A549 treated with AZD9567 at 1 μM for 4 hours (cell line): Measurements from ENCODE around the gene RHBDD2. TPM values are rescaled to one million over a fixed set of nuclear protein-coding genes. Genes with fewer than 3 reads are reported as not detected.

Experiments used
- total RNA-seq: library from RNA; stranded (reverse); fragments of 200-300 nt; extraction: Qiagen RNA extraction; gene quantifications from 5 replicates; pipeline ENCODE4 v1.2.3, GENCODE V29; 2022; ENCODE audit not compliant: insufficient read depth

Gene RHBDD2
- 79.6 to 104 TPM (median 97.0 TPM) in 5 replicates for total RNA-seq

DNA sequence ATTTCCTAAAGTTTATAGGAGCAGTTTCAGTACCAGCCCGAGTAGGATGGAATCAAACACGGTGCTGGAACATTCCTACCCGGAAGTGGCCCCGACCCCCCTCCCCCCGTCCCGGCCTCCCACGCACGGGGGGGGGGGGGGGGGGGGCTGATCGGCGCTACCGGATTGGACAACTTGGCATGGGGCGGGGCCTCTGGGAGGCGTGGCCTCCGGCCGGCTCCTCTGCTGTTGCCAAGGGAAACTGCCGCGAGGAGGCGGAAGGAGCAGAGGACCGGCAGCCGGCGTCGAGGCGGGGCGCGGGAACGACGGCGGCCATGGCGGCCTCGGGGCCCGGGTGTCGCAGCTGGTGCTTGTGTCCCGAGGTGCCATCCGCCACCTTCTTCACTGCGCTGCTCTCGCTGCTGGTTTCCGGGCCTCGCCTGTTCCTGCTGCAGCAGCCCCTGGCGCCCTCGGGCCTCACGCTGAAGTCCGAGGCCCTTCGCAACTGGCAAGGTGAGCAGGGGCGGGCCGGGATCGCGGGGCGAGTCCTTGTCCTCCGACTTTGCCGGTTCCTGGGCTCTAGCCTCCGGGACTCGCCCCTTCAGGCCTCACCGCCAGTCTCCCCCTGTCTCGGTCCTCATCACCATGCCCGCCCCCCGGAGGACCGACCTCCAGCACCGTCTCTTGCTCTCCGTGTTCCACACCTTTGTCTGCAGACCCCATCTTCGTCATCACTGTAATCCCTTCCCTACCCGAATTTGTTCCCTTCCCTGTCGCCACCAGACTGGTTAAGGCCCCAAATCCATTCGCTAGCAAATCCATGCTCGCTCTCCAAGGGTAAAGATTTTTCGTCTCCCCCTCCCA lies at the start of gene RHBDD2:
Gene RHBDD2 (plus strand): TSS at position 266 of the 843 bp plus-strand sequence. CDS start 49 bp downstream, at position 315.

GRCh38 chr7:75914655-75915415 lies 36.0 kb downstream of the RHBDD2 start, which contains the start of gene POR:
Gene POR (plus strand): TSS chr7:75915155. CDS start chr7:75954002, 38,847 bp downstream.

Other genes starting within 250 kb of the RHBDD2 start
- 16.1 to 23.1 TPM (median 20.0 TPM) in 5 replicates for gene HIP1, start 140.1 kb upstream of the RHBDD2 start, total RNA-seq
- gene CCL26, start 106.8 kb upstream of the RHBDD2 start, total RNA-seq, result 7.0 to 12.8 TPM (median 8.9 TPM) in 5 replicates
- 0.22 to 0.25 TPM in 2 of 5 replicates, not detected in the others for gene CCL24, start 65.2 kb upstream of the RHBDD2 start, total RNA-seq
- gene POR, start 36.1 kb downstream of the RHBDD2 start, total RNA-seq, result 138 to 174 TPM (median 165 TPM) in 5 replicates
- 41.7 to 63.4 TPM (median 43.9 TPM) in 5 replicates for gene TMEM120A, start 115.6 kb downstream of the RHBDD2 start, total RNA-seq
- gene STYXL1, start 169.0 kb downstream of the RHBDD2 start, total RNA-seq, result 36.3 to 62.4 TPM (median 40.0 TPM) in 5 replicates
- 382 to 463 TPM (median 401 TPM) in 5 replicates for gene MDH2, start 169.1 kb downstream of the RHBDD2 start, total RNA-seq